Stimulated activated naive CD8-positive, alpha-beta T cell treated with anti-CD3 and anti-CD28 coated beads, Interleukin-15, Interleukin-2, amounts not matched to agents 100 U/mL and 50 U/mL, for 24 hours (primary cell): ENCODE results near the gene IQUB.
"Not testable (repeated sequence)": the region's sequence is repeated elsewhere in the genome, so short reads cannot be mapped to it uniquely, and the experiment has no call there.

Source experiments
- ATAC-seq: fragments of 150-1000 bp; cut with Tn5 transposase; one replicate; pipeline ENCODE4 v1.10.0; 2021
- DNase-seq: peaks from one replicate; pipeline ENCODE4 v3.0.0; 2021

The IQUB gene

DNA sequence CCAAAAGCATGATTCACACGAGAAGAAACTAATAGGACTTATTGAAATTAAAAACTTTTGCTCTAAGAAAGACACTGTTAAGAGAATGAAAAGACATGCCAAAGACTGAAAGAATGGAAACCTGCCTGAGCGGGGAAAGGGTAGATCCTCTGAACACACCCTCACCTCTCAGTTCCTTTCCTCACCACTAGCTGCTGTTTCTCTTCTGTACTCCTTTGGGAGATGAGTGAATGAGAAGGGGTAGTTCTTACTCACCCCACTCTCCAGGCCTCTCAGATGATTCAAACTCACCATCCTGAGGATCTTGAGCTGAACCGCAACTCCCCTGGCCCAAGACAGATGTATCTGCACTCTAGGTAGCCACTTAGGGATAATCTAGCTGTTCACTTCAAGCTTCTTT lies 41.9 kb downstream of the IQUB start:
- DNase-seq (no peak), ATAC-seq (peak; percentile 59)

DNA sequence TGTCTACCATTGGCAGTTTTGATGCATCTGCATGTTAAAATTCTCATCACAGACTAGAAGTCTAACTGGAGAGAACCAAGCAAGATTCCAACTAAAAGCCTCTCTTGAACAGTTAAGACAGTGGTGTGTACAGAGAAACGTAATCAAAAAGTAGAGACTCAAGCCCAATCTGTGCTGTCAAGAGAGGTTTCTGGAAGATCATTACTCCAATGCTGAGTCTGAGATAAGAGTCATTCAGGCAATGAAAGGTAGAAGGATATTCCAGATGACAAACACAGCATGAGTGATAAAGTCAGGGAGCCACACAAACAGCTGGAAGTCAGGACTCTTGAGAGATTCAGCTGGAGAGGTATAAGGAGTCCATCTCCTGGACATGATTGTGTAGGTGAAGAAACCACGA lies 48.7 kb downstream of the IQUB start:
- no peak for ATAC-seq

DNA sequence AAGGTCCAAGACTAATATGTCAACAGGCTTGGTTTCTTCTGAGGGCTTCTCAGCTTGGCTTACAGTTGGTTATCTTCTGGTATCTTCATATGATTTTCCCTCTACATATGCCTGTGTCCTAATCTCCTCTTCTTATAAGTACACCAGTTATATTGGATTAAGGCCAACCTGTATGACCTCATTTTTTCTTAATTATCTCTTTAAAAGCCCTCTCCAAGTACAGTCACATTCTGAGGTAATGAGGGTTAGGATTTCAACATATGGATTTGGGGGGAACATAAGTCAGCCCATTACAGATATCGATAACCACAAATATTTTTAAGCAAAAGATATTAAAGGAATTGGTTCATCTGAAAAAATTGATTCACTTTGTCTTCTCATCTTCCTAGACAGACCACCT lies 49.2 kb downstream of the IQUB start:
- DNase-seq (no peak), ATAC-seq (no peak)

More for the DNA sequence above, 48.7 kb downstream of the IQUB start:
- DNase-seq, result no peak

DNA sequence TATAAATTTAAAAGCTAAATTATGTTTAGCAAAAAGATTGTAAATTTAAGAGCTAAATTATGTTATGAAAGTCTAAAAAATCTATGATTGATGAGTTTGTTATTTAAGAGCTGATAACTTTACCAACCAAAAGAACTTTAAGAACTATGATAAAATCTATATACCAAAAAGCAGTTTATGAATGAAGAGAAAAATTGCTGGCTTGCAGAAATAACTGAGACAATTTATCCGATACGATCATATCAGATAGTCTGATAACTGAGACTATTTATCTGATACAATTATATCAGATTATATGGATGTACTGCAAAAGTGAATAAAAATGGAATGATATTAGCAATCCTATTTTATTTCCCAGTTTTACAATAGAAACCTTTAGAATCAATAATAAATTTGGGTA lies 50.2 kb downstream of the IQUB start:
- DNase-seq (no peak), ATAC-seq (no peak)

DNA sequence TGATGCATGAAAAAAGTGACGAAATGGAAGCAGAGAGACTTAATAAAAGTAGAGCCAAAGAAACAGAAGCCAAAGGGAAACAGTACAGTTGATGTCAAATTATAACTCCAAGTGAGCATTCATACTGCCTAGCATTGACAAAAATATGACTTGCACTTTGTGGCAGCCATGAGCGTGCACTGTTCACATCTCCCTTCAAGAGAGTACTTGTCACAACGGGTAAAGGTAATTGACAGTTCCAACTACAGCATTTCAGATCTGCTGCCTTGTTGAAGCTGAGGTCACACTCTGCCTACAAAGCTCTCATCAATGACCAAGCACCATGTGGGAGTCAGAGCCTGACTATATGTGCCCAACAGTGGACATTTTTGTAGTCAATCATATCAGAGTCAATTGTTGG lies 54.3 kb downstream of the IQUB start:
- DNase-seq (no peak), ATAC-seq (no peak)

DNA sequence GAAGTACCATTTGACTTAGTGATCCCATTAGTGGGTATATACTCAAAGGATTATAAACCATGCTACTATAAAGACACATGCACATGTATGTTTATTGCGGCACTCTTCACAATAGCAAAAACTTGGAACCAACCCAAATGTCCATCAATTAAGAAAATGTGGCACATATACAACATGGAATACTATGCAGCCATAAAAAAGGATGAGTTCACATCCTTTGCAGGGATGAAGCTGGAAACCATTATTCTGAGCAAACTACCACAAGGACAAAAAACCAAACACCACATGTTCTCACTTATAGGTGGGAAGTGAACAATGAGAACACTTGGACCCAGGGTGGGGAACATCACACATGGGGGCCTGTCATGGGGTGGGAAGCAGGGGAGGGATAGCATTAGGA lies 56.3 kb downstream of the IQUB start:
- ATAC-seq, result not testable (repeated sequence)

DNA sequence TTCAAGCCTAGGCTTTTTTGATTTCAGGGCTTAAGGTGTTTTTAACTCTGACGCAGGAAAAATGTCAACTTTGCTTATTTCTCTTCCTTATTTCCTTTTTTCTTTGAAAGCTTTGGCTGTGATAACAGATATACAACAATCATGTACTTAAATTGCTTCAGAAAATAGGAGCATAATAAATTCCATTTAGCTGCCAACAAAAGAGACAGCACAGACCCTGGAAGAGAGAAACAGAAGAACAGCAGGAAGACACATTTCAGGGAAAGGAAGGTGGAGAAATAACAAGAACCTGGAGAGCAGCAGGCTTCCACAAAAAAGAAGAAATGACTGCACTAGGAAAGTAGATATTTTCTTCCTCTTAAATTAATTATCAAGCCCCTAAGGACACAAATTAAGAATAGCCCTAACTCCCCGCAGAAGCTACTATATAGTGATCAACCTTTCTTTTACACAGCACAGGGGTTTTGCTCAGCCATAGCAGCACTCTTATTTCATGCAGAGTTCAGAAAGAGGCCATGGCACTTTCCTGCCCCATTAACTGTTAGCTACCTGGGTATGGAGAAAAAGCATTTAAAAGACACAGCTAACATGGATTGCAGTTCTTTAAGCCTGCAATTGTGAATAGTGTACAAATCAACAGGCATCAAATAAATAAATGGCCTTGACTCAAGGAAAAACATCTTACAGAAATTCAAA lies 61.5 kb downstream of the IQUB start:
- no peak for DNase-seq
- no peak for ATAC-seq

More for the DNA sequence above, 56.3 kb downstream of the IQUB start:
- not testable (repeated sequence) for DNase-seq

DNA sequence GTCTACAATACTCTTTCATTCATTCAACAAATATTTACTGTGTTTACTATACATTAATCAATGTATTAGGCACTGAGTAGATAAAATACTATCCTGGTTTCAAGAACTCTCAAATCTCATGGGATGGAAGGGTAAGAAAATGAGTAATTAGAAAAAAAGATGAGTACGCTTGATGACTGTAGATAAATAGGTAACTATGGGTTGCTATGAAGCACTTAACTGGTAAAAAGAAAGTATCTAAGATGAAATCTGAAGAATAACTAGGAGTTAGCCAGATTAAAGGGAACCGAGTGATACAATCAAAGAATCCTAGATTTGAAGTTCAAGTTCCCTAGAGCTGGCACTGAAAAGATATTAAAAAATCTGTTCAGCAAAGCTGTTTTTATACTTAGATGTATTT lies 62.1 kb downstream of the IQUB start:
- DNase-seq (no peak), ATAC-seq (no peak)

DNA sequence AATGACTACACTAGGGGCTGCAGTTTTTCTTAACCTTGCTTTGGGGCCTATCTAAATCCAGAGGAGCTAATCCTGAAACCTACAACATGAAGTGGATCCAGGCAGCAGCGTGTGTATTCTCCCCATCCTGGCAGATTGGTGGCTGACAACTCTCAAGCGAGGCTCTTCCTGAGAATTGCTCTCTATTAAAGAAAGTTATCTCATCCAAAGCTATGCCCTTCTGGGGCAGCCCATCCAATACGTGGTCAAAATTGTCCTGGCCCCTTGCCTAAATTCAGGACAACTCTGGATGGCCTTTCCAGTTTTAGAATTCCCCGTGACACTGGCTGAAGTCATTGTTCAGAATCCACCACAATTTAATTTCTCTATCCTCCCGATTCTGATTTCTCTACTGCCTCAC lies 66.1 kb downstream of the IQUB start:
- no peak for DNase-seq
- no peak for ATAC-seq

DNA sequence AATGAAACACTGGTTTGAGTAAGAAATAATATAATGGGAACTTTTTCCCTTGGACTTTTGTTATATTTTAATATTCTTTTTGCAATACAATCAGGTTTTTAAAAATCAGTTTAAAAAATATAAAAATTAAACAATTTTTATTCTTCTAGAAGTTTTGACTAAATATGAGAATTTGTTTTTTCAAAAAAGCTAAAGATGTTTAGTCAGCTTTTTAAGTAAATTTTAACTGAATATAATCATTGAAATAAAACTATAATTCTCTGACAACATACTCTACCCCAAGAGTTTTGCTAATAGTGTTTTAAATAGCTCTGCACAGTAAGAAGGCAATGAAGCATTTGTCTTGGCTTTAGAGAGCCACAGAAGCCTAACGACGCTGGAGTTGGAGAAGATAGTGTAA lies 70.5 kb downstream of the IQUB start:
- DNase-seq, result no peak
- ATAC-seq, result no peak

DNA sequence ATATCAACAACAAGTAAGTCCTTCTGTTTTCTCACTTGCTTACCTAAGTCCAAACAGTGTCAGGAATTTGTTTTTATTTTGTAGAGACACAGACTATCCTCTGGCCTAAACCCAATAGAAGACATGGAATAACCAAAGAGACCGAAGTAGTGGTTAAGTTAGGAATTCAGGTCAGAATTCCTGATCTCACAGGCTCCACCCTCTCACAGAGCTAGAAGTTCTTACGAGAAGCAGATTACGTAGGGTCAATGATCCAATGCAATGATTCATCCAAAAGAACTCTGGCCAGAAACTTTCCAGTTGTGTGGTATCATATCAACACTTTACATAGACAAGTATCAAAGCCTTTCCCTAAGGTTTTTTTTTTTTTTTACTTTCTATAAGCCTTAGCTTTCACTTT lies 73.8 kb downstream of the IQUB start:
- DNase-seq, result no peak

DNA sequence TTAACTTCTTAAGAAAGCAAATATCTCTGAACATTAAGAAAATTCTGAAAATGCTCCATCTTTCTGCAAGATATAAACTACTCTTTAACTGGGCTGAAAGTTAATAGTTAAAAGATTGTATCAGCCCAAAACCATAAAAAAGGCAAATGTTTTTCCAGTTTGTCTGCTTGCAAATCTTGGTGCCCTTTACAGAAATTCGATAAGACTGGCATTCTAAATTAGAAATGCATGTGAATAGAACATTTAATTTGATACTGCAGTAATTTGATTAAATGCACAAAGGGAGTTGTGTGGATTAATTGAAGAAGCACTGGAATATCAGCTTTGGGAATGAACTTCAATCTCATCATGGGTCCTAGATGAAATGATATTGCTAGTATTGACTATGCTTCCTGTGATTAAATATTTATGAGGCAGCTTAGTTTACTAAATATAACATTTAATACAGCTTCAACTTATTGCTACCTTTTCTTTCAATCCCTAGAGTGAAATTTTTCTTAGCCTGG lies 78.4 kb downstream of the IQUB start:
- ATAC-seq (no peak), DNase-seq (no peak)

More for the DNA sequence above, 73.8 kb downstream of the IQUB start:
- ATAC-seq, result no peak

DNA sequence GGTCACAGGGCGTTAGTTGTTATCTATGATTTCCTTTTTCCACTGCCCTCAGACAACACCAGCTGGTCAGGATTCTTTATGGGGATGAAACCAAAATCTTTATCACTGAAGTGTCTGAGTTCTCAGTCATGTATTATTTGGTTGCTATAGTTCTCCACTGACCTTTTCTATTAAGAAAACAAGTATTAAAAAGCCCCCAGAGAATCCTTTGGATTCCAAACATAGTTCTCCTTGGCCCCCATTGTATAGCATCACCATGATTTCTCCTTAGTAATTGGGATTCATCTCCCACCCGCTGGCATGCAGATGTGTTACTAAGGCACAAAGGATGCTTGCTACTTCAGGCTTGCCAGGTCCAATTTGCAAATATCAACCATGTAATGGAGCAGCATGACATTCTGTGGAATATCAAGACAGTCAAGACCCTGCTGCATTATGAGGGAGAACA lies 94.3 kb downstream of the IQUB start:
- ATAC-seq (no peak), DNase-seq (no peak)

DNA sequence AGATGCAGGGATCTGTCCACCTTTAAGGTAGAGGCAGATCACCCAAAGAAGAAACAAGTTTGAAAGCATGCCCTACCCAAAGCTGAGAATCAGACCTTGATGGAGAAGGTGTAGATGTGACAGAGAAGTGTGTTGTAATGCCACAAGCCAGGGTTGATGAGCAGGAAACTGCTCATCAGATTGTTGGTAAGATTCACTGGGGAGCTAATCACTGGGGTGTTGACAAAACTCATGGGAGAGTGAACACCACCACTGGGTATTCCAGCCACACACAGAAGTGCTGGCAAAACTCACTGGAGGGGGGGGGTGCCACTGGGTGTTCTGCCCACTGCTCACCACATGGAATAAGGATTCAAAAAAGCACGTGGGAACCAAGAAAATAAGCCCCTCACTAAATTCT lies 95.2 kb downstream of the IQUB start:
- DNase-seq, result no peak
- ATAC-seq, result no peak

DNA sequence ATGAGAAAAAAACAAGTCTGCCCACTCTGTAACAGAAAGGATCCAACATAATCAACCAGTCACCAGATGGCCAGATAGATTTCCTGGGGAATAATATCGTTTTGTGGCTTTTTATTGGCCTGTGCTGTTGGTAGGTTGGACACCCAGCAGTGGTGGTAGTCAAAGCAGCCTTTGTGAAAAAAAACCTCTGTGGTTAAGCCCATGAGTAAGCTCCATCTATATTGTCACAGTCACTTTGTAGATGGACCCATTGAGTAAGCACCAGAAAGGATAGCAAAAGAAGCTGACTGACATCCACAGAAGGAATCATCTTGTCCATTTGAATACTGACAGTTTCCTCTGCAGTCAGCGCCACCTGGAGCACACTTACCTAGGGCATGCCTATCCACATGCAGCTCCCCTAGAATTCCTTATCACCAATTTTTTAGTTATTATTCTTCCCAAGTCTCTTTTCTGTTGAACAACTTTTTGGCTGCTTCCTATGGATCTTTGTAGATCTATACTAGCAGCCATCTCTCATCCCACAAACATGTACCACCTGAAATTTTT lies 96.9 kb downstream of the IQUB start:
- DNase-seq (no peak), ATAC-seq (no peak)

DNA sequence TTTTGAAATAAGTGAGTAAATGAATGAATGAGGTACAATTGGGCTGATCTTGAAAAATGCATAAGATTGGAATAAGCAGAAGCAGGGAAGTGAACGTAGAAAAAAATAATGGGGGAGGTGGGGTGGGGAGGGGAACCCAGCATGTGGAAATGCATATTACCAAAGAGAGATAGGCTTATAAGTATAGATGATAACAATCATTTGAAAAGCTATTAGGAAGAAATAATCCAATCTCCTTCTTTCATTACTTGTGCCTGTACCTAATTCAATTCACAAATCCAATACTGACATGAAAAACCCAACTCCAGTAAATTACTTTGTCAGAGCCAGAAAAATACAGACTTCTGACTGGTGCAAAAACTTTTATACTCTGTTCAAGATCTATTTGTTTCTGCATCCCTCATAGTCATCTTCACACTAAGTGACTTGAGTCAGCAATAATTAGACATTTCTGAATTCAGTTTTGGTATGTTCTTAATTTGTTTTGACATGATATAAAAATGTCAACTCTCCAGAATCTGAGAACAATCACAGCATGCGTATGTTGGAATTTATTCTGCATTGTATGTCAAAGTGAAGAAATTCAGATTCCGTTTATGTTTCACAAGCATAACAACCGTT lies 99.2 kb downstream of the IQUB start:
- DNase-seq (no peak), ATAC-seq (no peak)

DNA sequence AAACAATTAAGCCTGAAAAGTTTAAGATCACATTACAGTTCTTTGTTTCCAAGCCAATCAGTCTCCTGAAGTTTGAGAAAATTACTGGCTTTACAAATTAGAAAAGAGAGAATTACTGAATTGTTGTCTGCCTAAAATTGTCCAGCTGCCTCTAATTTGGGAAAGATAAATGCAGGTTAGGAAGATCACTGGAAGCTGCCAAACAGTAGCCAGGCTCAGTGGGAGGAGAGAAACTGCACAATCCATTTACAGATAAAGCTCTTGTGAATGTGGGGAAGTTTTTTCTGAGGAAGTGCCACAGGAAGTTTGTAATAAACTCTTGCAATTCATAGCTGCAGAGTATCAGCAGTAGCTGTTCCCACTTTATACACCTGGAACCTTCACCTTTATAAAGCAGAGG lies 100.7 kb downstream of the IQUB start:
- ATAC-seq (no peak), DNase-seq (no peak)

DNA sequence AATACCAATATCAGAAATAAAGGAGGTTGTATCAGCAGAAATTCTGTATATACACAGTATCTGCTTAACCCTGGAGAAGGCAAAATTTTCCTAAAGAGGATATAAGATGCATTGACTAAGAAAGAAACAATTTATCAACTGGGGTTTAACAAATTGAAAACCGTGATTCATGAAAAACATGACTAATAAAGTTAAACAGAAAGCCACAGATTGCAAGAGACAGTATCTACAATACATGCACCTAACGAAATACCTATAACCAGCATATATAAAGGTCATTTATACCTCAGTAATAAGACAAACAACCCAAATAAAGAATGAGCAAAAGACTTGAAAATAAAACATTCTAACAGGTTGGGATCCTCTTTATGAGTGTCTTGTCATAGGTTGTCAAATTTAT lies 101.8 kb downstream of the IQUB start:
- no peak for ATAC-seq

DNA sequence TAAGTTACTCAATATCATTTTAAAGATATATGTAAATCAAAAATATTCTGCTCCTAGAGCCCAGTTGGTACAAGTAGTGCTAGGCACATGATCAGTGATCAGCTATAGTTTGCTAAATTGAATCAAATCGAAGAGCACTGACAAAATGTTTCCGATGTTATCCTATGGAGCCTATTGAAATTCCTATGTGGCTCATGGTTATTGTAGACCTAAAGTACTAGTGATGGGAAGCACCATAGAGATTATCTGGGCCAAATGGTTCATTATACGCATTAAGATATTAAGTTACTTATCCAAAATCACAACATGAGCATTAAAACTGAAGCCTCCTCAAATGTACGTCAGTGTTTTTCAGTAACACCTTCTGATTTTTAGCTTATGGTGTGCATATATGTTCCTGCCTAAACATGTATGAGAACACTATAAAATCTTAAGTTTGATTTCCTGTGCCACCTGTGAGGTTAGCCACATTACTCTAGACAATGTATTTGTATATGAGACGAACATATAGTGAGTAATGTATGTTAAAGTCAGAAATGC lies 103.2 kb downstream of the IQUB start:
- DNase-seq (no peak), ATAC-seq (no peak)

More for the DNA sequence above, 101.8 kb downstream of the IQUB start:
- DNase-seq, result no peak

DNA sequence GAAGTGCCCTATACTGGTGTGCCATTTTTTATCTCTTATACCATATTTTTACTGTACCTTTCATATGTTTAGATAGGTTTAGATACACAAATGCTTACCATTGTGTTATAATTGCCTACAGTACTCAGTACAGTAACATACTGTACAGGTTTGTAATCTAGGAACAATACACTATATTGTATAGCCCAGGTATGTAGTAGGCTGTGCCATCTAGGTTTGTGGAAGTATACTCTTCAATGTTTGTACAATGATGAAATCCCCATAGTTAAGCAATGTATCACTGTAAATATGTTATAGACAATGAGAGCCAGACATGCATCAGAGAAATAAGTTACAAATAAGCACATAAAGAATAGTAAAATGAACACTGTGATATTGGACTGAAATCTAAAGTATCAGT lies 109.1 kb downstream of the IQUB start:
- no peak for ATAC-seq

DNA sequence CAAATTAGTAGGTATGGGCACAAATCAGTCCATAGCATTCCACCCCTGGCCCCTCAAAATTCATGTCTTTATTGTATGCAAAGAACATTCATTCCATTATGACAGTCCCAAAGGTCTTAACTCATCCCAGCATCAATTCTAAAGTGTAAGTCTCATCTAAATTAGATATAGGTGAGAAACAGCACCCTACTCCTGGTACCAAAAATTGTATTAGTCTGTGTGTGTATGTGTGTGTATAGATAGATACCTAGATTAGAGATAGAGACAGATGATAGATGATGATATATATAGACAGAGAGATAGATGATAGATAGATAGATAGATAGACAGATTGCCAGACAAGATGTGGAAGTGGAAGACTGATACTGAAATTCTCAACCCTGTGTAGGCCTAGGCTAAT lies 109.9 kb downstream of the IQUB start:
- DNase-seq (no peak), ATAC-seq (no peak)

More for the DNA sequence above, 109.1 kb downstream of the IQUB start:
- no peak for DNase-seq

DNA sequence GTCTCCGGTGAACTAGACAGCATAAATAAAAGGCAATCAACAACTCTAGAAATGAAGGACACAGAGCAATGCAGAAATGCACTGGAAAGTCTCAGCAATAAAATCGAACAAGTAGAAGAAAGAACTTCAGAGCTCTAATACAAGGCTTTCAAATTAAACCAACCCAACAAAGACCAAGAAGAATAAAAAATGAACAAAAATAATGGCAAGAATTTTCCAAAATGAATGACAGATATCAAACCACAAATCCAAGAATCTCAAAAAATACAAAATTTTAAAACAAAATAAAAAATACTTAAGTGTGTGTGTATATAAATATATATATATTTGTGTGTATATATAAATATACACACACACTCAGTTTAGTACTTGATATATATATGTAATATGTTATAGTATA lies 110.8 kb downstream of the IQUB start:
- DNase-seq (no peak), ATAC-seq (no peak)

DNA sequence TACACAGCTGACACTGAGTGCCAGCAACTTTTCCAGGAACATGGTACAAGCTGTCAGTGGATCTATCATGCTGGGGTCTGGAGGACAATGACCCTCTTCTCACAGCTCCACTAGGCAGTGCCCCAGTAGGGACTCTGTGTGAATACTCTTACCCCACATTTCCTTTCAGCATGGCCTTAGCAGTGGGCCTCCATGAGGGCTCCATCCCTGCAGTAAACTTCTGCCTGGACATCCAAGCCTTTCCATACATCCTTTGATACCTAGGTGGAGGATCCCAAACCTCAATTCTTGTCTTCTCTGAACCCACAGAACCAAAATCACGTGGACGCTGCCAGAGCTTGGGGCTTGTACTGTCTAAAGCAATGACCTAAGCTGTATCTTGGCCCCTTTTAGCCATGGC lies 116.8 kb downstream of the IQUB start:
- ATAC-seq, result no peak
- no peak for DNase-seq
